CD4-positive, CD25-positive, alpha-beta regulatory T cell (primary cell): ENCODE results near the gene ADSS1. TPM values are rescaled to one million over a fixed set of nuclear protein-coding genes. Genes with fewer than 3 reads are reported as not detected.

Experiments used
- ATAC-seq, 2 donors: fragments of 150-1000 bp; cut with Tn5 transposase; one replicate each; pipeline ENCODE4 v1.10.0; 2021; ENCODE audit warnings: low read depth in 2 of 2, moderate number of reproducible peaks in 2 of 2, moderate library complexity in 1 of 2
- DNase-seq, 3 donors: peaks; one replicate each; pipeline versions ENCODE4 v3.0.0 to v3.0.0-alpha.2; 2012 to 2022; ENCODE audit warnings: mixed read lengths in 1 of 3
- H3K27ac ChIP-seq: one replicate; pipeline ENCODE4 v1.7.0; 2013; ENCODE audit warnings: mild to moderate bottlenecking, low read length; ENCODE audit not compliant: insufficient read depth, poor library complexity, severe bottlenecking
- H3K27me3 ChIP-seq: one replicate; pipeline ENCODE4 v1.7.0; 2013; ENCODE audit warnings: low read length; ENCODE audit not compliant: control insufficient read depth, insufficient read depth
- H3K36me3 ChIP-seq: one replicate; pipeline ENCODE4 v1.7.0; 2013; ENCODE audit warnings: mild to moderate bottlenecking, low read length, moderate library complexity; ENCODE audit not compliant: control insufficient read depth, insufficient read depth
- H3K4me1 ChIP-seq: 2 replicates; pipeline ENCODE4 v1.7.0; 2013; ENCODE audit warnings: mild to moderate bottlenecking, low read length; ENCODE audit not compliant: insufficient read depth, control insufficient read depth, poor library complexity, severe bottlenecking
- H3K4me3 ChIP-seq: one replicate; pipeline ENCODE4 v1.7.0; 2013; ENCODE audit warnings: low read depth, mild to moderate bottlenecking, low read length, moderate library complexity
- H3K9me3 ChIP-seq, 2 experiments: 1 replicate in 1 of 2; 2 replicates in 1 of 2; pipeline ENCODE4 v1.7.0; 2013; ENCODE audit warnings: low read length in 2 of 2, mild to moderate bottlenecking in 1 of 2, moderate library complexity in 1 of 2; ENCODE audit not compliant: control insufficient read depth in 2 of 2
- H3K27ac Mint-ChIP-seq, 3 donors: one replicate each; pipeline ENCODE4 v1.8.0; 2020 to 2022; ENCODE audit warnings: mild to moderate bottlenecking in 3 of 3, mixed read lengths in 3 of 3, moderate library complexity in 2 of 3
- H3K27me3 Mint-ChIP-seq: one replicate; pipeline ENCODE4 v1.8.0; 2022; ENCODE audit warnings: mild to moderate bottlenecking, mixed read lengths
- H3K36me3 Mint-ChIP-seq: one replicate; pipeline ENCODE4 v1.8.0; 2020; ENCODE audit warnings: mixed read lengths
- H3K4me1 Mint-ChIP-seq, 4 donors: one replicate each; pipeline ENCODE4 v1.8.0; 2020 to 2022; ENCODE audit warnings: mixed read lengths in 4 of 4, mild to moderate bottlenecking in 1 of 4
- H3K4me3 Mint-ChIP-seq, 4 donors: one replicate each; pipeline ENCODE4 v1.8.0; 2020 to 2022; ENCODE audit warnings: mild to moderate bottlenecking in 4 of 4, mixed read lengths in 4 of 4, moderate library complexity in 3 of 4
- H3K9me3 Mint-ChIP-seq, 7 donors: one replicate each; pipeline ENCODE4 v1.8.0; 2020 to 2022; ENCODE audit warnings: mixed read lengths in 7 of 7, mild to moderate bottlenecking in 3 of 7, moderate library complexity in 2 of 7
- polyA plus RNA-seq, 4 donors: library from polyadenylated mRNA; unstranded; fragments of 300-500 nt; fragmentation: Illumina TruSeq; gene quantifications; one replicate each; pipeline ENCODE4 v1.2.3, GENCODE V29; 2021
- total RNA-seq: library from RNA; stranded (reverse); gene quantifications from one replicate; pipeline ENCODE4 v1.2.3, GENCODE V29; 2022

Gene ADSS1
- total and polyA plus RNA-seq, 5 donors from 2014 or later, result 0.10 to 1.9 (median 1.4) TPM

DNA sequence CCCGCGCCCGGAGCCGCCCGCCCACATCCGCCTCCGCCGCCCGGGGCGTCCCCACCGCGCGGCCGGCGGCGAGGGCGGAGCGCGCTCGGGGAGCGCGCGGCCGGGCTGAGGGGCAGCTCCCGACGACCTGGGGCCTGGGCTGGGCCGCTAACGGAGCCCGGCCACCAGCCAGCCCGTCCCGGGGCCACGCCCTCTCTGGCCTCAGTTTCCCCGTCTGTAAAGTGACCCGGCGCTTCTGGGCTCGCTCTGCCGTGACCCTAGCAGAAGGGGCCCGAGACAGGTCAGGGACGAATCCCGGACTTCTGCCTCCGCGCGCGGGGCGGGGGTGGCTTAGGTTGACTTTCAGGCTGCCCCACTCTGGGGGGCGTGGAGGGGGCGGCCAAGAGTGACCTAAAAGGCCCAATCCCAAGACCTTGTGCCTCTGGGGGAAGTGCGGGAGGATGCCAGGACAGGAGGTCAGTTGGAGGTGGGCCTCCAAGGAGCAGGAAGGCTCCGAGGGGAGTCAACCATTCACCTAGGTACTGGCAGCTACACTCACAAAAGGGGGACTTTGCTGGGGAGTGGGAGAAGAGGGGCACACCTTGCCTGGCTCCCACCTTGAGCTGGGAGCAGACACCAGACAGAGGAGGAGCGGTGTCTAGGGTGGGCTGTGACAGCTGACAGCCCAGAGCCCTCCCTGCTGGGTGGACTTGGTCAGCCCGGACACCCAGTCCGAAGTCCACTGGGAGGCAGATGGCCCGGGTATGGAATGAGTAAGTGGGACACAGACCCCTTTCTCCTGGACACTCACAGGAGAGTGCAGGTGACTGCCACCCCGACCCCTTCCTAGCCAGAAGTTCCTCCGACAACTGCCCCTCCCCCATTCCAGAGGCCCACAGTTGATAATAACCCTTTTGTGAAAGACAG, 72.0 kb downstream of the ADSS1 start:
- peak overlapping the region; percentile 64 to 92 (median 83) for H3K27ac Mint-ChIP-seq
- H3K9me3 ChIP-seq, result no peaks in the 10 kb centered on the region
- peak overlapping the region; percentile 86 to 93 (median 88) for H3K4me3 Mint-ChIP-seq
- peaks cover 36% of the 10 kb centered on the region for H3K4me1 ChIP-seq
- H3K4me1 Mint-ChIP-seq, result peaks cover 0 to 52% (median 21%) of the 10 kb centered on the region in 4 donors
- no peaks in the 10 kb centered on the region for H3K27me3 Mint-ChIP-seq
- no peaks in the 10 kb centered on the region for H3K36me3 ChIP-seq
- peak; percentile 54 to 55 for ATAC-seq
- no peaks in the 10 kb centered on the region for H3K9me3 Mint-ChIP-seq
- H3K27me3 ChIP-seq, result no peaks in the 10 kb centered on the region
- DNase-seq, result peak; percentile 46 to 58 (median 46)
- no peaks in the 10 kb centered on the region for H3K36me3 Mint-ChIP-seq
- peak overlapping the region; percentile 81 for H3K27ac ChIP-seq
- H3K4me3 ChIP-seq, result no peak overlapping the region

DNA sequence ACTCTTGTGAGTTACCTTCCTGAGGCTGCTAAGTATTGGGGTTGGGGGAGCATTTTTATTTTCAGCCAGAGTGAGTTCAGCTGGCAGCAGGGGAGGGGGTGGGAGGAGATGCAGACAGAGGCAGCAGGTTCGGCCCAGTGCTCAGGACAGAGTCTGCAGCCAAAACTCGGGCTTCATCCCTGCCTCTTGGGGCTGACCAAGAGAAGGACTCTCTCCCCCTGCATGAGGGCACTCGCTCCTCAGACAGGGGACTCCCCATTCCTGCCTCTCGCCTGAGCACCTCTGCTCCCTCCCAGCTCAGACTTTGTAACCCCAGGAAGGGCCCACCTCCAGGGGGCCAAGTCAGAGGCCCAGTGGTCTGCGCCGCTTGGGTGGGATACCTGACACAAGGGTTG, 72.7 kb downstream of the ADSS1 start:
- Mint-ChIP-seq H3K36me3 (no peaks in the 10 kb centered on the region), H3K27me3 (no peaks in the 10 kb centered on the region), H3K9me3 (no peaks in the 10 kb centered on the region), H3K4me1 (peaks cover 0 to 51% (median 18%) of the 10 kb centered on the region in 4 donors), H3K4me3 (peak overlapping the region; percentile 86 to 93 (median 88)), H3K27ac (peak overlapping the region; percentile 64 to 92 (median 83))
- H3K27me3 ChIP-seq, result no peaks in the 10 kb centered on the region
- no peak overlapping the region for H3K27ac ChIP-seq
- H3K36me3 ChIP-seq, result no peaks in the 10 kb centered on the region
- DNase-seq (no peak), ATAC-seq (no peak)
- H3K4me1 ChIP-seq, result peaks cover 42% of the 10 kb centered on the region
- H3K9me3 ChIP-seq, result no peaks in the 10 kb centered on the region
- no peak overlapping the region for H3K4me3 ChIP-seq

Other genes with a start within 250 kb of the ADSS1 start
- not detected for gene C14orf180, start 144.5 kb upstream of the ADSS1 start, total RNA-seq
- not detected for gene C14orf180, start 144.5 kb upstream of the ADSS1 start, polyA plus RNA-seq
- not detected for gene TMEM179, start 119.5 kb upstream of the ADSS1 start, total RNA-seq
- gene TMEM179, start 119.5 kb upstream of the ADSS1 start, polyA plus RNA-seq, result not detected
- 74.3 TPM for gene INF2, start 34.6 kb upstream of the ADSS1 start, total RNA-seq
- 1 to 10 TPM; 4.2 to 8.9 (median 6.6) TPM for gene INF2, start 34.6 kb upstream of the ADSS1 start, polyA plus RNA-seq
- gene SIVA1, start 28.9 kb downstream of the ADSS1 start, total RNA-seq, result 82.6 TPM
- 100 to 1,000 TPM; 234 to 281 (median 246) TPM for gene SIVA1, start 28.9 kb downstream of the ADSS1 start, polyA plus RNA-seq
- 86.0 TPM for gene AKT1, start 71.5 kb downstream of the ADSS1 start, total RNA-seq
- 10 to 100 TPM in 2 of 4 donors, 1 to 10 TPM in 2; 6.3 to 19.8 (median 12.4) TPM for gene AKT1, start 71.5 kb downstream of the ADSS1 start, polyA plus RNA-seq
- 3.6 TPM for gene ZBTB42, start 76.9 kb downstream of the ADSS1 start, total RNA-seq
- gene ZBTB42, start 76.9 kb downstream of the ADSS1 start, polyA plus RNA-seq, result 1 to 10 TPM; 1.3 to 2.1 (median 1.9) TPM
- 3.1 TPM for gene CEP170B, start 141.0 kb downstream of the ADSS1 start, total RNA-seq
- gene CEP170B, start 141.0 kb downstream of the ADSS1 start, polyA plus RNA-seq, result under 1 TPM in 1 of 4 donors, not detected in 3; 0.03 TPM
- gene PLD4, start 200.7 kb downstream of the ADSS1 start, total RNA-seq, result not detected
- under 1 TPM in 2 of 4 donors, not detected in 2; 0.34 to 0.69 TPM for gene PLD4, start 200.7 kb downstream of the ADSS1 start, polyA plus RNA-seq